ENCODE results near the gene TBCK. TPM values are rescaled to one million over a fixed set of nuclear protein-coding genes. Genes with fewer than 3 reads are reported as not detected.

The TBCK gene
- polyA plus RNA-seq, 1 experiment: 36.3 TPM

GRCh38 chr4:106011387-106011786, 304.6 kb downstream of the TBCK start:
- CTCF ChIA-PET: interaction anchor here (0.6 kb wide), 1 partner anchor 65 kb away, joined by 3 read pairs; no protein-coding TSS in a partner anchor
- no peak overlapping the region for H3K4me3 ChIP-seq (ENCODE audit: low read depth, low read length)
- POLR2A ChIA-PET: no interaction called here
- no peaks in the 10 kb centered on the region for H3K27me3 ChIP-seq (ENCODE audit: control insufficient read depth, insufficient read depth, low read length)
- no peaks in the 10 kb centered on the region for H3K36me3 ChIP-seq (ENCODE audit: control insufficient read depth, insufficient read depth, low read length)
- TF ChIP-seq CTCF (IDR thresholded peaks at IDR 0.05; ENCODE audit: insufficient read depth, low read depth, low read length): no peak
- no peak for DNase-seq (ENCODE audit: low read depth)

GRCh38 chr4:106010761-106011160, 305.2 kb downstream of the TBCK start:
- no peak for DNase-seq (ENCODE audit: low read depth)
- ChIA-PET CTCF (interaction anchor here (0.6 kb wide), 1 partner anchor 64 kb away, joined by 3 read pairs; no protein-coding TSS in a partner anchor), POLR2A (no interaction called here)
- H3K27me3 ChIP-seq (ENCODE audit: control insufficient read depth, insufficient read depth, low read length): no peaks in the 10 kb centered on the region
- no peak for TF ChIP-seq CTCF (IDR thresholded peaks at IDR 0.05; ENCODE audit: insufficient read depth, low read depth, low read length)
- no peaks in the 10 kb centered on the region for H3K36me3 ChIP-seq (ENCODE audit: control insufficient read depth, insufficient read depth, low read length)
- H3K4me3 ChIP-seq (ENCODE audit: low read depth, low read length): no peak overlapping the region

GRCh38 chr4:106002994-106003393, 313.0 kb downstream of the TBCK start:
- no peak for TF ChIP-seq CTCF (IDR thresholded peaks at IDR 0.05; ENCODE audit: insufficient read depth, low read depth, low read length)
- DNase-seq (ENCODE audit: low read depth): no peak
- ChIA-PET CTCF (no interaction called here), POLR2A (no interaction called here)
- no peaks in the 10 kb centered on the region for H3K36me3 ChIP-seq (ENCODE audit: control insufficient read depth, insufficient read depth, low read length)
- peaks cover 3% of the 10 kb centered on the region; the same call in 1 of the 2 replicates for H3K27me3 ChIP-seq (ENCODE audit: control insufficient read depth, insufficient read depth, low read length)
- H3K4me3 ChIP-seq (ENCODE audit: low read depth, low read length): no peak overlapping the region

GRCh38 chr4:105998171-105999063, 317.6 kb downstream of the TBCK start:
- H3K4me3 ChIP-seq (ENCODE audit: low read depth, low read length): no peak overlapping the region
- H3K36me3 ChIP-seq (ENCODE audit: control insufficient read depth, insufficient read depth, low read length): no peaks in the 10 kb centered on the region
- TF ChIP-seq CTCF (IDR thresholded peaks at IDR 0.05; ENCODE audit: insufficient read depth, low read depth, low read length): no peak
- H3K27me3 ChIP-seq (ENCODE audit: control insufficient read depth, insufficient read depth, low read length): peaks cover 3% of the 10 kb centered on the region
- no peak for DNase-seq (ENCODE audit: low read depth)
- ChIA-PET CTCF (no interaction called here), POLR2A (no interaction called here)

- CTCF ChIA-PET: no interaction called here
- Histone ChIP-seq H3K36me3 (ENCODE audit: control insufficient read depth, insufficient read depth, low read length) (no peaks in the 10 kb centered on the region), H3K27me3 (ENCODE audit: control insufficient read depth, insufficient read depth, low read length) (peaks cover 3% of the 10 kb centered on the region), H3K4me3 (ENCODE audit: low read depth, low read length) (no peak overlapping the region)
- no peak for DNase-seq (ENCODE audit: low read depth)
- TF ChIP-seq CTCF (IDR thresholded peaks at IDR 0.05; ENCODE audit: insufficient read depth, low read depth, low read length): no peak
- POLR2A ChIA-PET: no interaction called here
Measured at GRCh38 chr4:105996845-105997244, 319.2 kb downstream of the TBCK start.

All from BJ (cell line).